Sigmoid colon (tissue), 4 donors: ENCODE results near the gene MCC.

ENCODE experiments used
- CTCF ChIP-seq, 4 experiments: fragments of 450-650 bp in 3 of 4; fragments of 200-600 bp in 1 of 4; IDR thresholded peaks; one replicate each; pipeline ENCODE4 v1.5.1; 2016 to 2019; ENCODE audit warnings: antibody characterized with exemption in 4 of 4, mild to moderate bottlenecking in 3 of 4, moderate library complexity in 2 of 4
- EP300 ChIP-seq, 4 donors: sonication (generic); formaldehyde crosslinking; IDR thresholded peaks; one replicate each; pipeline ENCODE4 v1.6.1; 2017; ENCODE audit warnings: antibody characterized with exemption in 4 of 4
- POLR2A ChIP-seq, 2 donors: fragments of 450-650 bp; IDR thresholded peaks; one replicate each; pipeline ENCODE4 v1.6.1; 2016; ENCODE audit warnings: antibody characterized with exemption in 2 of 2, mild to moderate bottlenecking in 2 of 2, moderate library complexity in 2 of 2

GRCh38 chr5:113036826-113037225 is 451.4 kb downstream of the MCC start:
- no peak for TF ChIP-seq CTCF (IDR thresholded peaks at IDR 0.05)
- TF ChIP-seq POLR2A (IDR thresholded peaks at IDR 0.05) = no peak
- TF ChIP-seq EP300 (IDR thresholded peaks at IDR 0.05) = no peak
